Activated T-cell treated with anti-CD3 and anti-CD28 coated beads for 24 hours (primary cell): Measurements from ENCODE around the gene RNF182.
"Not testable (repeated sequence)": the region's sequence is repeated elsewhere in the genome, so short reads cannot be mapped to it uniquely, and the experiment has no call there.

Experiments used
- DNase-seq: peaks from one replicate; pipeline ENCODE4 v3.0.0-alpha.2; 2020; ENCODE audit warnings: low read depth

Gene RNF182

GRCh38 chr6:13917141-13917540 is 7.6 kb upstream of the RNF182 start:
- no peak for DNase-seq

GRCh38 chr6:13918686-13919250 is 6.0 kb upstream of the RNF182 start:
- DNase-seq, result no peak

- DNase-seq, result no peak
Observed at GRCh38 chr6:13919861-13920260, 4.9 kb upstream of the RNF182 start.

- DNase-seq, result no peak
Observed at GRCh38 chr6:13920552-13920951, 4.2 kb upstream of the RNF182 start.

GRCh38 chr6:13922750-13923149 is 2.0 kb upstream of the RNF182 start:
- no peak for DNase-seq

GRCh38 chr6:13923527-13924145 is 1.1 kb upstream of the RNF182 start:
- no peak for DNase-seq

GRCh38 chr6:13924146-13924948 is 405 bp upstream of the RNF182 start:
- no peak for DNase-seq

GRCh38 chr6:13926378-13926777 is 1.6 kb downstream of the RNF182 start:
- no peak for DNase-seq

- no peak for DNase-seq
Observed at GRCh38 chr6:13927203-13927602, 2.5 kb downstream of the RNF182 start.

GRCh38 chr6:13929196-13929595 is 4.4 kb downstream of the RNF182 start:
- no peak for DNase-seq

GRCh38 chr6:13931797-13932402 is 7.1 kb downstream of the RNF182 start:
- no peak for DNase-seq

GRCh38 chr6:13932785-13933184 is 8.0 kb downstream of the RNF182 start:
- no peak for DNase-seq

GRCh38 chr6:13934721-13935120 is 10.0 kb downstream of the RNF182 start:
- no peak for DNase-seq

GRCh38 chr6:13935190-13935880 is 10.6 kb downstream of the RNF182 start:
- DNase-seq, result no peak

- DNase-seq, result not testable (repeated sequence)
Observed at GRCh38 chr6:13935881-13936261, 11.1 kb downstream of the RNF182 start.

- DNase-seq, result no peak
Observed at GRCh38 chr6:13941902-13942301, 17.1 kb downstream of the RNF182 start.

GRCh38 chr6:13943943-13944342 is 19.2 kb downstream of the RNF182 start:
- no peak for DNase-seq

- no peak for DNase-seq
Observed at GRCh38 chr6:13946506-13946905, 21.8 kb downstream of the RNF182 start.

GRCh38 chr6:13947611-13948178 is 22.9 kb downstream of the RNF182 start:
- no peak for DNase-seq

GRCh38 chr6:13952101-13952500 is 27.3 kb downstream of the RNF182 start:
- no peak for DNase-seq

GRCh38 chr6:13953061-13953705 is 28.4 kb downstream of the RNF182 start:
- no peak for DNase-seq
